ENCODE results near the gene AMACR. TPM values are rescaled to one million over a fixed set of nuclear protein-coding genes. Genes with fewer than 3 reads are reported as not detected.
"Not testable (repeated sequence)": the region's sequence is repeated elsewhere in the genome, so short reads cannot be mapped to it uniquely, and the experiment has no call there.

The AMACR gene
- total RNA-seq, 2 experiments from 2014 or later = 4.8 to 6.0 TPM

- not testable (repeated sequence) for H3K4me1 Mint-ChIP-seq
These were observed 22.7 kb upstream of the AMACR start for GRCh38 chr5:34030585-34030984.

GRCh38 chr5:34030048-34030447, 22.2 kb upstream of the AMACR start:
- Mint-ChIP-seq H3K36me3 (ENCODE audit: low read depth) (peaks cover 7% of the 10 kb centered on the region), H3K27me3 (no peaks in the 10 kb centered on the region), H3K9me3 (no peaks in the 10 kb centered on the region), H3K4me1 (no peaks in the 10 kb centered on the region), H3K27ac (no peak overlapping the region), H3K4me3 (no peak overlapping the region)
- ChIA-PET POLR2A (no interaction called here), CTCF (no interaction called here)
- no peak for DNase-seq

More at GRCh38 chr5:34030585-34030984, 22.7 kb upstream of the AMACR start:
- DNase-seq; CTCF ChIA-PET; H3K36me3 Mint-ChIP-seq (ENCODE audit: low read depth); H3K27me3 Mint-ChIP-seq; POLR2A ChIA-PET; H3K27ac Mint-ChIP-seq; H3K9me3 Mint-ChIP-seq; H3K4me3 Mint-ChIP-seq: not testable (repeated sequence)

GRCh38 chr5:34028349-34028748, 20.5 kb upstream of the AMACR start:
- POLR2A ChIA-PET = no interaction called here
- peaks cover 9% of the 10 kb centered on the region for H3K36me3 Mint-ChIP-seq (ENCODE audit: low read depth)

GRCh38 chr5:34026089-34026761, 18.4 kb upstream of the AMACR start:
- Mint-ChIP-seq H3K36me3 (ENCODE audit: low read depth) (peaks cover 15% of the 10 kb centered on the region), H3K4me1 (peaks cover 19% of the 10 kb centered on the region), H3K27me3 (no peaks in the 10 kb centered on the region), H3K27ac (no peak overlapping the region), H3K9me3 (peaks cover 2% of the 10 kb centered on the region), H3K4me3 (no peak overlapping the region)
- POLR2A ChIA-PET = no interaction called here
- CTCF ChIA-PET = interaction anchor here (0.6 kb wide), 1 partner anchor 29 kb away, joined by 3 read pairs; no protein-coding TSS in a partner anchor
- DNase-seq = no peak

More at GRCh38 chr5:34028349-34028748, 20.5 kb upstream of the AMACR start:
- Mint-ChIP-seq H3K27me3 (no peaks in the 10 kb centered on the region), H3K27ac (no peak overlapping the region), H3K9me3 (no peaks in the 10 kb centered on the region), H3K4me3 (no peak overlapping the region), H3K4me1 (peaks cover under 1% of the 10 kb centered on the region)
- CTCF ChIA-PET = interaction anchor here (1.3 kb wide), 1 partner anchor 31 kb away, joined by 9 read pairs; no protein-coding TSS in a partner anchor
- no peak for DNase-seq

GRCh38 chr5:34022121-34022705, 14.4 kb upstream of the AMACR start:
- ChIA-PET CTCF (interaction anchor here (0.6 to 1.1 kb wide), 3 partner anchors 10 to 28 kb away, joined by 3 to 4 read pairs (median 3); no protein-coding TSS in a partner anchor), POLR2A (interaction anchor here (0.7 to 1.0 kb wide), 2 partner anchors 11 to 14 kb away, joined by 3 to 7 read pairs; partner anchors contain the start of gene AMACR)
- H3K36me3 Mint-ChIP-seq (ENCODE audit: low read depth) = peaks cover 34% of the 10 kb centered on the region
- H3K27ac Mint-ChIP-seq = peak overlapping the region; percentile 82
- peaks cover 29% of the 10 kb centered on the region for H3K4me1 Mint-ChIP-seq
- peak; percentile 56 for DNase-seq
- H3K27me3 Mint-ChIP-seq = no peaks in the 10 kb centered on the region
- H3K4me3 Mint-ChIP-seq = peak overlapping the region; percentile 28
- peaks cover 4% of the 10 kb centered on the region for H3K9me3 Mint-ChIP-seq

- ChIA-PET POLR2A (no interaction called here), CTCF (interaction anchor here (0.5 to 1.7 kb wide), 4 partner anchors 9 to 826 kb away, joined by 3 to 5 read pairs (median 3); no protein-coding TSS in a partner anchor)
- peaks cover 34% of the 10 kb centered on the region for H3K36me3 Mint-ChIP-seq (ENCODE audit: low read depth)
- DNase-seq = no peak
- H3K4me1 Mint-ChIP-seq = peaks cover 29% of the 10 kb centered on the region
- peak overlapping the region; percentile 36 for H3K4me3 Mint-ChIP-seq
- peak overlapping the region; percentile 82 for H3K27ac Mint-ChIP-seq
- H3K27me3 Mint-ChIP-seq = no peaks in the 10 kb centered on the region
- peaks cover 4% of the 10 kb centered on the region for H3K9me3 Mint-ChIP-seq
These were observed 13.5 kb upstream of the AMACR start for GRCh38 chr5:34021334-34021733.

GRCh38 chr5:34020726-34021125, 12.9 kb upstream of the AMACR start:
- ChIA-PET POLR2A (no interaction called here), CTCF (interaction anchor here (0.7 to 1.7 kb wide), 4 partner anchors 8 to 24 kb away, joined by 3 to 7 read pairs (median 4); no protein-coding TSS in a partner anchor)
- Mint-ChIP-seq H3K36me3 (ENCODE audit: low read depth) (peaks cover 34% of the 10 kb centered on the region), H3K4me3 (no peak overlapping the region), H3K9me3 (peaks cover 4% of the 10 kb centered on the region), H3K27me3 (no peaks in the 10 kb centered on the region), H3K27ac (peak overlapping the region; percentile 82), H3K4me1 (peaks cover 29% of the 10 kb centered on the region)
- no peak for DNase-seq

- peaks cover 4% of the 10 kb centered on the region for H3K9me3 Mint-ChIP-seq
- ChIA-PET POLR2A (no interaction called here), CTCF (interaction anchor here (0.7 kb wide), 1 partner anchor 18 kb away, joined by 4 read pairs; no protein-coding TSS in a partner anchor)
- H3K36me3 Mint-ChIP-seq (ENCODE audit: low read depth) = peaks cover 24% of the 10 kb centered on the region
- H3K27me3 Mint-ChIP-seq = no peaks in the 10 kb centered on the region
- H3K4me3 Mint-ChIP-seq = no peak overlapping the region
- no peak for DNase-seq
- H3K27ac Mint-ChIP-seq = no peak overlapping the region
- H3K4me1 Mint-ChIP-seq = peaks cover 20% of the 10 kb centered on the region
These were observed 9.4 kb upstream of the AMACR start for GRCh38 chr5:34017254-34017653.

GRCh38 chr5:34016750-34017149, 8.9 kb upstream of the AMACR start:
- no peak for DNase-seq
- Mint-ChIP-seq H3K36me3 (ENCODE audit: low read depth) (peaks cover 22% of the 10 kb centered on the region), H3K4me1 (peaks cover 15% of the 10 kb centered on the region), H3K27me3 (no peaks in the 10 kb centered on the region), H3K27ac (no peak overlapping the region), H3K9me3 (peaks cover 4% of the 10 kb centered on the region), H3K4me3 (no peak overlapping the region)
- POLR2A ChIA-PET = interaction anchor here (0.6 kb wide), 1 partner anchor 47 kb away, joined by 4 read pairs; no protein-coding TSS in a partner anchor
- CTCF ChIA-PET = interaction anchor here (0.7 kb wide), 1 partner anchor 11 kb away, joined by 3 read pairs; no protein-coding TSS in a partner anchor

GRCh38 chr5:34016222-34016621, 8.4 kb upstream of the AMACR start:
- Mint-ChIP-seq H3K4me1 (peaks cover 9% of the 10 kb centered on the region), H3K36me3 (ENCODE audit: low read depth) (peaks cover 18% of the 10 kb centered on the region), H3K9me3 (peaks cover 2% of the 10 kb centered on the region), H3K27me3 (no peaks in the 10 kb centered on the region), H3K27ac (no peak overlapping the region), H3K4me3 (no peak overlapping the region)
- POLR2A ChIA-PET = interaction anchor here (0.6 kb wide), 1 partner anchor 48 kb away, joined by 4 read pairs; no protein-coding TSS in a partner anchor
- DNase-seq = no peak
- CTCF ChIA-PET = interaction anchor here (0.7 to 1.3 kb wide), 2 partner anchors 11 to 26 kb away, joined by 3 read pairs; partner anchors contain the start of gene C1QTNF3

- POLR2A ChIA-PET = no interaction called here
- H3K4me1 Mint-ChIP-seq = peaks cover 3% of the 10 kb centered on the region
- H3K27ac Mint-ChIP-seq = no peak overlapping the region
- CTCF ChIA-PET = interaction anchor here (1.3 kb wide), 1 partner anchor 27 kb away, joined by 3 read pairs; the partner anchor contains the start of gene C1QTNF3
- H3K9me3 Mint-ChIP-seq = no peaks in the 10 kb centered on the region
- H3K4me3 Mint-ChIP-seq = no peak overlapping the region
- no peak for DNase-seq
- H3K27me3 Mint-ChIP-seq = no peaks in the 10 kb centered on the region
- H3K36me3 Mint-ChIP-seq (ENCODE audit: low read depth) = peaks cover 10% of the 10 kb centered on the region
These were observed 7.4 kb upstream of the AMACR start for GRCh38 chr5:34015120-34015822.

- Mint-ChIP-seq H3K36me3 (ENCODE audit: low read depth) (peaks cover 5% of the 10 kb centered on the region), H3K4me3 (no peak overlapping the region), H3K27ac (no peak overlapping the region), H3K4me1 (peaks cover 3% of the 10 kb centered on the region), H3K9me3 (no peaks in the 10 kb centered on the region), H3K27me3 (no peaks in the 10 kb centered on the region)
- DNase-seq = no peak
- ChIA-PET POLR2A (no interaction called here), CTCF (no interaction called here)
These were observed 6.8 kb upstream of the AMACR start for GRCh38 chr5:34014626-34015025.
